ENCODE data around the gene MST1. TPM values are rescaled to one million over a fixed set of nuclear protein-coding genes. Genes with fewer than 3 reads are reported as not detected.

The MST1 gene
- total RNA-seq, 1 experiment from 2014 or later: 13.8 TPM

GRCh38 chr3:49725906-49726681 lies 36.8 kb upstream of the MST1 start:
- H3K27ac Mint-ChIP-seq: no peak overlapping the region; the same call in 1 of the 2 replicates
- no peaks in the 10 kb centered on the region for H3K27me3 Mint-ChIP-seq (ENCODE audit: low read depth)
- DNase-seq (ENCODE audit: low spot score) (no peak), ATAC-seq (no peak)
- H3K9me3 Mint-ChIP-seq: no peaks in the 10 kb centered on the region
- H3K4me3 Mint-ChIP-seq: no peak overlapping the region
- ChIA-PET POLR2A (no interaction called here), CTCF (interaction anchor here (1.9 to 2.3 kb wide), 2 partner anchors 77 to 113 kb away, joined by 6 to 10 read pairs; partner anchors contain the start of gene INKA1)
- H3K4me1 Mint-ChIP-seq: peaks cover 10% of the 10 kb centered on the region
- H3K36me3 Mint-ChIP-seq: peaks cover 21% of the 10 kb centered on the region
- no peak for TF ChIP-seq SP1 (CRISPR knock-in tag; conservative IDR thresholded peaks at IDR 0.05)
- no peak for TF ChIP-seq CREB1 (CRISPR knock-in tag; IDR thresholded peaks at IDR 0.05)
- TF ChIP-seq AFF4 (CRISPR knock-in tag; IDR thresholded peaks at IDR 0.05; ENCODE audit: borderline replicate concordance): no peak
- no peak for TF ChIP-seq CBFB (CRISPR knock-in tag; IDR thresholded peaks at IDR 0.05; ENCODE audit: low read depth)
- TF ChIP-seq ZNF396 (CRISPR knock-in tag; IDR thresholded peaks at IDR 0.05; ENCODE audit: borderline replicate concordance): no peak
- TF ChIP-seq CTCF (IDR thresholded peaks at IDR 0.05): no peak
- TF ChIP-seq TEAD4 (CRISPR knock-in tag; IDR thresholded peaks at IDR 0.05): no peak
- TF ChIP-seq STAT6 (CRISPR knock-in tag; conservative IDR thresholded peaks at IDR 0.05; ENCODE audit: low read depth): no peak

- peak; percentile 14 for DNase-seq (ENCODE audit: low spot score)
- no peaks in the 10 kb centered on the region for H3K27me3 Mint-ChIP-seq (ENCODE audit: low read depth)
- no peaks in the 10 kb centered on the region for H3K9me3 Mint-ChIP-seq
- ChIA-PET CTCF (interaction anchor here (0.5 to 2.3 kb wide), 8 partner anchors 9 to 597 kb away, joined by 3 to 10 read pairs (median 5); partner anchors contain the start of gene INKA1), POLR2A (interaction anchor here (0.5 to 1.1 kb wide), 2 partner anchors 18 to 250 kb away, joined by 3 to 5 read pairs; no protein-coding TSS in a partner anchor)
- TF ChIP-seq CDX4 (CRISPR knock-in tag; IDR thresholded peaks at IDR 0.05; ENCODE audit: borderline replicate concordance) (no peak), FOXP1 (CRISPR knock-in tag; IDR thresholded peaks at IDR 0.05; ENCODE audit: borderline replicate concordance) (no peak), ZBTB43 (CRISPR knock-in tag; IDR thresholded peaks at IDR 0.05) (no peak)
- peaks cover 21% of the 10 kb centered on the region for H3K36me3 Mint-ChIP-seq
- ATAC-seq: no peak
- peak overlapping the region; percentile 91 for H3K4me3 Mint-ChIP-seq
- H3K27ac Mint-ChIP-seq: peak overlapping the region; percentile 98
- H3K4me1 Mint-ChIP-seq: peaks cover 10% of the 10 kb centered on the region
Measured at GRCh38 chr3:49724586-49724985, 35.3 kb upstream of the MST1 start.

Data from WTC11 (cell line).